NCI-H446 (cell line): ENCODE results near the gene TTC19.
A peak's percentile ranks its signal among the peaks of the same experiment; 100 is the strongest.
"Not testable (repeated sequence)": the region's sequence is repeated elsewhere in the genome, so short reads cannot be mapped to it uniquely, and the experiment has no call there.

Source experiments
- DNase-seq, 2 experiments: peaks; one replicate each; lab custom pipeline; 2025; lab: John Stamatoyannopoulos, UW

Gene TTC19

DNA sequence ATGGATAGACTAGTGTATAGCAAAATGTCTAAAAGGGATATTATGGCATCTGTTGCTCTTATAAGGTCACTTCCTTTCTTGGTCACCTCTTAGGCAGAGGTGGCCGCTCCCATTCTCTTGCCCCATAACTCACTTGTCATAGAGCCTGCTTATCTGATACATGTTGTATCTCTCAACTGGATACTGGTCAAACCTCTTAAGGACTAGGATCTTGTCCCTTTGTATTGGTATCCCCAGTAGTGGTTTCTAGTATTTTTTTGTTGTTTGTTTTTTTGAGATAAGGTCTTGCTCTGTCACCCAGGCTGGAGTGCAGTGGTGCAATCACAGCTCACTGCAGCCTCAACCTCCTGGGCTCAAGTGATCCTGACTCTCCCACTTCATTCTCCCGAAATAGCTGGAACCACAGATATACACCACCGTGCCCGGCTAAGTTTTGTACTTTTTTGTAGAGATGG, 27.1 kb upstream of the TTC19 start:
- no peak for DNase-seq

DNA sequence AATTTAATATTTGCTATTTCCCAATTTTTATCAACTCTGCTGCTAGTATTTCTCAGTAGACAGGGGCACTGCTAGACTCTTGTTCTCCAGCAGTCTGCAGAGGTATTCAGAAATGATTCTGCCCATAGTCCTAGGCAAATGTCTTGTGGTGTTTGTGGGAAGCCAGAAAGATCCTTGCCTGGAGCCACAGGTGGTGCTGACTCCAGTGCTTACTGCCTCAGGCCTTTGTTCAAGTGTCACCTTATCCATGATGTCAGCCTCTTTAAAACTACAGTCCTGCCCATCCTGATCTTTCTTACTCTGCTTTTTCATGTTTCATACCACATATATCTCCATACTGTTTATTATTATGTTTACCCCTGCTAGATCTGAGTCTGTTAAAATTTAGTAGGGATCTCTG, 26.6 kb upstream of the TTC19 start:
- no peak for DNase-seq

GRCh38 chr17:15973834-15974233, 25.8 kb upstream of the TTC19 start:
- no peak for DNase-seq

DNA sequence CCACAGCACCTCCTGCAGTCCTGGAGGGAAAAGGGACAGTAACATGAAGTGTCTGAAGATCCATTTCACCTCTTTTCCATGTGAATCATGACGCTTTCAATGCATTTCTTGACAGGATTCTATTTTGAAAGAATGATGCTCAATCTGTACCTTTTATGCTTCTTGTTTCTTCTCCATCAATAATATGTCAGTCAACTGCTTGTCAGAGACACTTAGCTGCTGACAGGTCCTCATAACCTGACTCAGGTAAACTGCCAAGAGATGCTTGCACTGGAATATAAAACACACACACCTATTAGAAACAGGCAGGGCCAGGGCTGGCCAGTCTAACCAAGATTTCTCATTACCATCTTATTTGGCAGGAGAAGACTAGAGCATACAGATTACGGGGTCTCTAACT, 21.7 kb upstream of the TTC19 start:
- no peak for DNase-seq

DNA sequence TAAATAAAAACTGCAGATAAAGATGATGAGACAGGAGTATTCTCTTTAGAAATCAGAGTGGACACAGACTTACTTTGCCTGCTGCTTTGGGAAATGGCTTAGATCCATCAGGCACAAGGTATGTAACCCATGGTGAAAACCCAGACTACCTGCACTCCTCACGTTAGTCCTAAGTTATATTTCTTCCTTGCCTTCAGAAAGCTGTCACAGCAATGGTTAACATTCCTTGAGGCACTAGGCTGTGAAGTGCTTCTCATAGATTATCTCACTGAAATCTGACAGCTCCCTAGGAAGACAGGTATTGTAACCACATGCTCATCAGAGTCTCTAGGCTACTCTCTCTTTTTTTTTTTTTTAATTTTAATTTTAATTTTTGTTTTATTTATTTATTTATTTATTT, 21.0 kb upstream of the TTC19 start:
- DNase-seq = no peak

GRCh38 chr17:15979013-15979412, 20.6 kb upstream of the TTC19 start:
- not testable (repeated sequence) for DNase-seq

DNA sequence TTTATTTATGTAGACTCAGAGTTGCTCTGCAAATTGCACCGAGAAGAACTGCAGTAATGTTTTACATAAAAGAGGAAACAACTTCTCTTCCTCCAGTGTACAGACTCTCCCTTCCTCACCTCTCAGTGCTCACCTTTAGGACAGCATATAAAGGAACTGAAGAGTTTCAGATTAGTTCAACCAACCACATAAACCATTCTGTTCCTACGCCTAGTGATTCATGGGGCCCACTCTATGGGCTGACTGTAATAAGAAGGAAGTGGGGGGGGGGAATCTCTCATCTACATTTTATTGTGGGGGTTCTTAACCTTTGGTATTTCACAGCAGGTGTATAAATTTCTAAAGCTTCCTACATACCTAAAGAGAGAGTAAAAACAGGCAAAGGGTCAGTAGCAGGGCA, 18.4 kb upstream of the TTC19 start:
- DNase-seq = no peak

DNA sequence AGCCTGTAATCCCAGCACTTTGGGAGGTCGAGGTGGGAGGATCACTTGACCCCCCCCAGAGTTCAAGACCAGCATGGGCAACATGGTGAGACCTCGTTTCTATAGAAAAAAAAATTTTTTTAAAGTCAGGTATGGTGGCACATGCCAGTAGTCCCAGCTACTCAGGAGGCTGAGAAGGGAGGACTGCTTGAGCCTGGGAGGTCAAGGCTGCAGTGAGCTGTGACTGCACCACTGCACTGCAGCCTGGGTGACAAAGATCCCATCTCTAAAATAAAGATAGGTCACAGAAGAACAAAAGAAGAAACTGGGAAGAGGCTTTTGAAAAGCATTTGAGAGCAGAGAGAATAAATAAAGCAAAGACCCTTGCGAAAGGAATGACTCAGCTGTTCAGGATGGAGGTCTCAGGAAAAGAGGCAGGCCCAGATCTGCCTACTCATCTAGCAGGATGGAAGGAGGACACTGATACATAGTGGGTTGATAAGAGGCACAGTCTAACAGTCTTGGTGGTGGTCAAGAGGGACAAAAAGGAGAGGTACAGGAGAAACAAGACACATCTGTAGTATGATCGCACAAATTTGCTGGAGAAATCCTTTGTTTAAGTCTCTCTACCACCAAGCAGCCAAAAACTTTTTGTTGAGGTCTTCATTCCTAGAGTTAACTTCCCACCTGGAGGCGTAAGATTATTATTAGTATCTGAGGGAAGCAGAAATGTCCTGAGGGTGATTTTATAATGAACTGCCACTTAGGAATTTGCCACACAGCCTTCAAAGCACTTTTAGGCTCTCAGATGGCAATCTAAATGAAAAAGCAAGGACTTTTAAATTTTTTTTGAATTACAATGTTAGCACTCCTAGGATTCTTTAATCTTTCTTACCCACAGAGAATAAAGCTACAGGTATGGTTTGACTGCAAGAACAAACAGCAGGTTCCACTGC, 17.7 kb upstream of the TTC19 start:
- DNase-seq = no peak

- DNase-seq = no peak
Measured at GRCh38 chr17:15996322-15996721, 3.3 kb upstream of the TTC19 start.

GRCh38 chr17:15998031-15998562, 1.5 kb upstream of the TTC19 start:
- DNase-seq = no peak

DNA sequence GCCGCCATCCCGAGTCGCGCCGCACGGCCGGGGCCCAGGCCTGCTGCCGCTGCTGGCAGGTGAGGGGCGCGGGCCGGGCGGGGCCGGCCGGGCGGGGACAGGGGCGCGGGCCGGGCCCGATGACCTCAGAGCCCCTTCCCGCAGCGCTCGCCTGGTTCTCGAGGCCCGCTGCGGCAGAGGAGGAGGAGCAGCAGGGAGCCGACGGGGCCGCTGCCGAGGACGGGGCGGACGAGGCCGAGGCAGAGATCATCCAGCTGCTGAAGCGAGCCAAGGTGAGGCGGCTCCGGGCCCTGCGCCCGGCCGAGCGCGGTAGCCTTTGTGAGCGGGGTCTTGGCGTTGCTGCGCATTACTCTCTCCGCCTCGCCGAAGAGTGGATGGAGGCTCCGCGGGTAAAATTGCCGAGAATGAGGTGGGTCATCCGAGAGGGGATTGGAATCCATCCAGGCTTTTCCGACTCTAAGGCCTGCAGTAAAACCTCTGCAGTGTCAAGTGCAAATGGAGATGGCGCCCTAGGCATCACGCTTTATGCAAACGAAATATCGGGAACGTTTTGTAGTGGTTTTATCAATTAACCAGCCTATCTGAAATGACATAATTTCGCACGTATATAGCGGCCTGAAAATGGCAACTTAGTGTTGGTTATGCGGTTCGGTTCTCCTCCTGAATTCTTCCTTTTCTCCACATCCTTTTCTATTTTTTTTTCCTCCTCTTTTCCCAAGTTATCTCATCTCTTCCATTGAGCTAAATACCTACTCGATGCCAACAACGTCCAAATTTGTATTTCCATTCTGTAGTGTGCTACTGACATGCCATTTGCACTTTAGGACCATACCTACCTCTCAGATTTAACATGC, 577 bp downstream of the TTC19 start:
- DNase-seq = peak in 1 of 2 experiments; percentile 27

DNA sequence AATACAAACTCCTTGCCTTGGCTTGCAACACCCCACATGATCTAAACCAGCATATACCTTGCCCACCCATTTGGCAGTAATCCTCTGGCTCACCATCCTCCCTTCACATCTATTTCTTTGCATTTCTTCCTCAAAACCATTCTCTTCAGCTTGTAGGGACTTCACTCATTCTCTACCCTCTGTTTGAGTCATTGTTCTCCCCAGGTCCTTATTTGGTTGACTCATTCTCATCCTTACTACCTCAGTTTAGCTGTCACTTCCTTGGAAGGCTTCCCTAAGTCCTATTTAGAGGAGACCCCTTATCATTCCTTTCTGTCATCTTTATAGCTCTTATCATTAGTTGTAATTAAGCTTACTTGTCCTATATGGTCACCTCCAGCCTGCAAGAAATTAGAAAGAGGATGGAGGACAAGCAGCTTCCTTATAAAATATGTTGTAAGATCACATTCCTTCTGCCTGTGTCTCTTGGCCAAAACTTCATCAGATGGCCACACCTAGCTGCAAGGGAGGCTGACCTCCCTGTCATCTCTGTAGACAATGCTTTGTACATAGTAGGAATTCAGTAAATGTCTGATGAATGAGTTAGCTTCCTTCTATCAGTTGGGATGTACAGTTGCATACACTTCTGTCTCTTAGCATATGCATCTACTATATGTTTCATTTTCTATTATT, 1.7 kb downstream of the TTC19 start:
- DNase-seq = no peak

DNA sequence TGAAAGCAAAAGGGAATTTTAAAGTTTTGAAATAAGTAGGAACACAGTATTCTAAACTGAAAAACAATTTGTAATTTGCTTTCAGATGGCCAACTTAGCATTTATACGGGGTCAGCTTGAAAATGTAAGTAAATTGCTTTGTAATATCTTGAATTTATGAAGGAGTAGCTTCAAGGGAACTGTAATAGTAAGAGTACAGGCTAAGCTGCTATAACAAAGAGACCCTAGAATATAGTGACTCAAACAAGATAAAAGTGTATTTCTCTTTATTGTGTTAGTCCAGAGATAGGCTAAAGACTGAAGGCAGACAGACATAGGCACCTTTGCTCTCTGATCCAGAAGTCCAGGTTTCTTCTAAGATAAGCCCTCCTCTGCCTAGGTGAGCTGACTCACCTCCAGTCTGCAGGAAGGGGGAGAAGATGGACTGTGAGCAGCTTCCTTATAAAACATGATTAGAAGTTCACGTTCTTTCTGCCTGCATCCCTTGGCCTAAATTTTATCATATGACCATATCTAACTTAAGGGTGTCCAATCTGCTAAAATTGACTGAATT, 3.2 kb downstream of the TTC19 start:
- DNase-seq = no peak

DNA sequence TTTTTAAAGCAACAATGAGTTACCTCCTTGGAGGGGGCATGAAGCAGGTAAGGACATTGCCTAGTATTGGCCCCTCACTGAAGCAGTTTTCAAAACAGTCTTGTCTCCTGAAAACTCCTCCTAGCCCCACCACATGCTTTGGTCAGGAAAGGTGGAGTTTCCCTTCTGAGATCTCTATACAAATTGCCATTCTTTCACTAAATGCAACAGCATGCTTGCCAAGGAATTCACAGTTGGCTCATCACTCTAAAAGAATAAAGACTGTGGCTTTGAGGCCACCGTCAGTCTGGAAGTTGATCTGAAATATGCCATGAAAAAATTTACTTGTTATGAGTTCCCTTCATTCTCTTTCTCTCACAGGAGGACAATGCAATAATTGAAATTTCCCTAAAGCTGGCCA, 4.2 kb downstream of the TTC19 start:
- no peak for DNase-seq

- DNase-seq = no peak
Measured at GRCh38 chr17:16005636-16006035, 6.0 kb downstream of the TTC19 start.

DNA sequence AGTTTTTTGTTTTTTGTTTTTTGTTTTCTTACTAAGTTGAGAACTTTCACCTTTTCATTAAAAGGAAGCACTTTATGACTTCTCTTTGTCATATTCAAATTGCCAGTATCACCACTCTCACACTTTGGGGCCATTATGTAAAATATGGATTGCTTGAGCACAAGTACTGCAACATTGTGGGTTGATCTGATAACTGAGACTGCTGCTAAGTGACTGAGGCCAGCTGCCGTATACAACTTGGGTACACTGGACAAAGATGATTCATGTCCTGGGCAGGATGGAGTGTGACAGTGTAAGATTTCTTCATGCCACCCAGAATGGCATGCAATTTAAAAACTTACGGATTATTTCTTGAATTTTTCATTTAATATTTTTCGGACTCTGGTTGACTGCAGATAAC, 7.8 kb downstream of the TTC19 start:
- no peak for DNase-seq

DNA sequence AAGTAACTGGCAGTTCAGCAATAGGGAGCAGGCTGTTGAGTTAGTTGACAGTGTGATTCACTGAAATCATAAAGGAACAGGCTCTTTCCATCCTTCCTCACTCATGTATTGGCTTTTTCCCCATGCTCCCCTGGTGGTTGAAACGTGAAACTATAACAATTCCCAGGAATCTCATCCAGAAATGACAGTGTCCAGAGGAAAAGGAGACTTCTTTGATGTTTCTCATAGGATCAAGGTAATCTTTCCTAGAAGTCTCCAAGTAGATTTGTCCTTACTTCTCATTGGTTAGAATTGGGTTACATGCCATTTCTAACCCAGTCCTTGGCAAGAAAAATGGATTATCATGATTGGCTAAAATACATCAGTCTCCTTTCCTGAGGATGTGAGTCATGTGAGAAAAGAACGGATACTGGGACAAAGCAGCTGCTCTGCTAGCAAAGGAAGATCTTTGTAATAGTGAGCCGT, 14.4 kb downstream of the TTC19 start:
- DNase-seq = peak in 1 of 2 experiments; percentile 14

GRCh38 chr17:16019347-16019746, 19.7 kb downstream of the TTC19 start:
- DNase-seq = no peak

DNA sequence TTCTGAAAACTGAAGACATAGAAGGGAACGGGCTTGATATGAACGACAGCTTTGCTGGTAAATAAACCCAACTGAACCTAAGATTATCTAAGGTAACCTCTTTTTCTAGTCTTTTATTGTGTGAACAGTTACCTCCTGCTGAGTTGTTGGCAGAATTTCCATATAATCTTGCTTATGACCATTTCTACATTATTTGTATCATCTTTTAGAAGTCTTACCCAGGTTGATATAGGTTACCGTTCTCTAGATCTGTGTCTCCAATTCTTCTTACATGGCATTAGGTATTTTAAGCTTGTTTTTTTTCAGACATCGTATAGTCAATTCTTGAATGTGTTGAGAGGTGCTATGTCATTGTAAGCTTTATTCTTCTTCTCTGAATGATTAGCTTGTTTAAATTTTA, 24.3 kb downstream of the TTC19 start:
- DNase-seq = no peak

- no peak for DNase-seq
Measured at GRCh38 chr17:16025202-16025601, 25.6 kb downstream of the TTC19 start.

DNA sequence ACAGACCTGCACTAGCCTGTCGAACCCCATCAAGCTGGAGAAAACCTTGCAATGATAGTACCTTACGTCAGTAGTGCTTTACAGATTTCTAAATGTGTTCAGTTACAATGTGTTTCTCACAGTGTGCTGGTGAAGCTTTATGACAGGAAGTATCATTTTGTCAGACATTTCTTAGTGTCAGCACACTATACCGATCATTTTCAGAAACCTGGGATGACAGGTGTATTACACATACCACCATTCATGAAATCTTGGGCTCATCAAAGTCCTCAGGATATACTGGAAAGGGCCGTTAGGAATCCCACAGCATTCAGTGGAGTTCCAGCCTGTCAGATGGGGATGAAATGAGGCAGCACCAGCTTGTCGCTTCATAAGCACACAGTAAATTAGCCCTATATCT, 27.3 kb downstream of the TTC19 start:
- no peak for DNase-seq
